SU-DHL-6 (cell line): ENCODE results near the gene SCGN.

Experiments used
- H2AFZ ChIP-seq: fragments of 200-600 bp; sonication (generic); 2 replicates; pipeline ENCODE4 v1.6.1; 2014; ENCODE audit warnings: low read depth, mild to moderate bottlenecking, moderate library complexity, mixed read lengths, antibody characterized with exemption, low read length; ENCODE audit not compliant: severe bottlenecking
- H3F3A ChIP-seq: fragments of 200-600 bp; shearing (Covaris generic); 2 replicates; pipeline ENCODE4 v1.6.0; 2016; ENCODE audit warnings: antibody characterized with exemption, mild to moderate bottlenecking; ENCODE audit not compliant: insufficient read depth
- H3K27ac ChIP-seq: fragments of 200-600 bp; sonication (generic); 2 replicates; pipeline ENCODE4 v1.5.1; 2016; ENCODE audit warnings: low read depth, mild to moderate bottlenecking, low read length, moderate library complexity, mixed read lengths
- H3K27me3 ChIP-seq: fragments of 200-600 bp; sonication (generic), shearing (Covaris generic); 2 replicates; pipeline ENCODE4 v1.6.0; 2014; ENCODE audit warnings: mild to moderate bottlenecking, low read length
- H3K36me3 ChIP-seq: fragments of 200-600 bp; sonication (generic); 2 replicates; pipeline ENCODE4 v1.6.1; 2014; ENCODE audit warnings: mild to moderate bottlenecking, low read length, mixed read lengths
- H3K4me2 ChIP-seq: fragments of 300-600, 200-600 bp; shearing (Covaris generic), sonication (generic); 2 replicates; pipeline ENCODE4 v1.6.0; 2014; ENCODE audit warnings: low read length, low read depth, mild to moderate bottlenecking; ENCODE audit not compliant: poor library complexity, severe bottlenecking
- H3K4me3 ChIP-seq: fragments of 200-600 bp; sonication (generic); 2 replicates; pipeline ENCODE4 v1.5.1; 2014; ENCODE audit warnings: antibody characterized with exemption, low read length, mild to moderate bottlenecking, mixed read lengths; ENCODE audit not compliant: insufficient read depth, poor library complexity, severe bottlenecking
- H3K79me2 ChIP-seq: fragments of 200-600 bp; sonication (generic); 2 replicates; pipeline ENCODE4 v1.6.1; 2014; ENCODE audit warnings: mild to moderate bottlenecking, low read length, moderate library complexity; ENCODE audit not compliant: insufficient read depth
- H3K9ac ChIP-seq: fragments of 200-600 bp; sonication (generic); 2 replicates; pipeline ENCODE4 v1.7.0; 2014; ENCODE audit warnings: mild to moderate bottlenecking, low read length
- H3K9me2 ChIP-seq: fragments of 200-600 bp; sonication (generic); replicated peaks from 2 replicates; pipeline ENCODE4 v1.6.1; 2014; ENCODE audit warnings: low read length; ENCODE audit not compliant: insufficient read depth
- H3K9me3 ChIP-seq: fragments of 200-600 bp; sonication (generic); 2 replicates; pipeline ENCODE4 v1.6.1; 2014; ENCODE audit warnings: low read length, mixed read lengths; ENCODE audit not compliant: insufficient read depth
- H4K20me1 ChIP-seq: fragments of 200-600 bp; sonication (generic); 2 replicates; pipeline ENCODE4 v1.6.1; 2014; ENCODE audit warnings: low read depth, mild to moderate bottlenecking, antibody characterized with exemption, low read length, moderate library complexity, mixed read lengths
- EZH2phosphoT487 ChIP-seq: fragments of 200-600 bp; sonication (generic), shearing (Covaris generic); conservative IDR thresholded peaks from 2 replicates; pipeline ENCODE4 v1.6.1; 2018; ENCODE audit warnings: mild to moderate bottlenecking, antibody characterized with exemption, low read length, moderate library complexity, mixed read lengths
- TF ChIP-seq, protein P1 (sequence below): fragments of 200-600 bp; sonication (generic); IDR thresholded peaks from one replicate; pipeline ENCODE4 v1.5.1; 2017; ENCODE audit warnings: antibody characterized with exemption, mild to moderate bottlenecking, low read length, moderate library complexity; ENCODE audit not compliant: insufficient read depth, poor library complexity, severe bottlenecking

The SCGN gene

DNA sequence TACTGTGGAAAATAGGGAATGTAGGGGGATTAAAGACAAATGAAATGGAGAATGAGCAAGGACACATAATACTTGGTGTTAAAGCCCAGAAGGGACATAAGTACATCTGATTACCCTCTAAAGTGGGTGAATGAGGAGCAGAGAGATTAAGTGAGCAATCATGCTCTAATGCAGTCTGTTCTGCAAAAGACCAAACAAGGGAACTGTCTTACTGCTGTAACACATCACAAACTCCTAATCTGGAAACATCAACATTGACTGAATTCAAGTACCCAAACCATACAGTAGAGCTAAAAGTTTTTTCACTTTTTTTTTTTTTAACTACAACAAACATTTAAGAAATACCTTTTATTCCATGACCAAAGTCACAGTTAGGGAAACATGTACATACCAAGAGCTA is 83.2 kb downstream of the SCGN start:
- no peaks in the 10 kb centered on the region for H3K9me2 ChIP-seq
- peaks cover 20% of the 10 kb centered on the region; the same call in 1 of the 2 replicates for H3K9me3 ChIP-seq
- no peaks in the 10 kb centered on the region for H4K20me1 ChIP-seq
- H3K79me2 ChIP-seq: no peaks in the 10 kb centered on the region
- no peak overlapping the region for H3K9ac ChIP-seq
- H2AFZ ChIP-seq: no peak overlapping the region
- H3K4me3 ChIP-seq: no peak overlapping the region
- H3F3A ChIP-seq: no peaks in the 10 kb centered on the region
- TF ChIP-seq EZH2phosphoT487: no peak
- TF ChIP-seq, protein P1, sequence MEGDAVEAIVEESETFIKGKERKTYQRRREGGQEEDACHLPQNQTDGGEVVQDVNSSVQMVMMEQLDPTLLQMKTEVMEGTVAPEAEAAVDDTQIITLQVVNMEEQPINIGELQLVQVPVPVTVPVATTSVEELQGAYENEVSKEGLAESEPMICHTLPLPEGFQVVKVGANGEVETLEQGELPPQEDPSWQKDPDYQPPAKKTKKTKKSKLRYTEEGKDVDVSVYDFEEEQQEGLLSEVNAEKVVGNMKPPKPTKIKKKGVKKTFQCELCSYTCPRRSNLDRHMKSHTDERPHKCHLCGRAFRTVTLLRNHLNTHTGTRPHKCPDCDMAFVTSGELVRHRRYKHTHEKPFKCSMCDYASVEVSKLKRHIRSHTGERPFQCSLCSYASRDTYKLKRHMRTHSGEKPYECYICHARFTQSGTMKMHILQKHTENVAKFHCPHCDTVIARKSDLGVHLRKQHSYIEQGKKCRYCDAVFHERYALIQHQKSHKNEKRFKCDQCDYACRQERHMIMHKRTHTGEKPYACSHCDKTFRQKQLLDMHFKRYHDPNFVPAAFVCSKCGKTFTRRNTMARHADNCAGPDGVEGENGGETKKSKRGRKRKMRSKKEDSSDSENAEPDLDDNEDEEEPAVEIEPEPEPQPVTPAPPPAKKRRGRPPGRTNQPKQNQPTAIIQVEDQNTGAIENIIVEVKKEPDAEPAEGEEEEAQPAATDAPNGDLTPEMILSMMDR: no peak
- H3K27me3 ChIP-seq: 0 out of 2 replicates have a peak, but pooled peaks cover 3% of the 10 kb centered on the region
- H3K27ac ChIP-seq: no peak overlapping the region
- no peak overlapping the region for H3K4me2 ChIP-seq
- peaks cover 16% of the 10 kb centered on the region for H3K36me3 ChIP-seq

DNA sequence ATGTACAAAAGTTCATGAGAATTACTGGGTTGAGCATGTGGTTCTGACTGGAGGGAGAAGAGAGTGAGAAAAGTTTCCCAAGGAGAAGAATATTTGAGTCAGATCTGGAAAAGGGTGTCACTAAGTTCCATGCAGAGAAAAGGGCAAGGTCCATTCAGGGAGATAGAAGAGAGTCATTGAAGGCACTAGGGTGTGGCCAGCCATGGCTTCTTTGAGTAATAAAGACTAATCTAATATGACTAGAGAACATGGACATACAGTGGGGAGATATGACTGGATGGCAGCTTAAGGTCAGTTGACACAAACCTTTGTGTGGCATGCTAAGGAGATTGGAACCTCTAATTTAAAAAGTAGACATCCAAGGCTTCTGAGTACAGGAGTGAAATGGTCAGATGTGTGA is 91.9 kb downstream of the SCGN start:
- Histone ChIP-seq H3K79me2 (no peaks in the 10 kb centered on the region), H3F3A (no peaks in the 10 kb centered on the region), H3K4me3 (no peak overlapping the region), H4K20me1 (no peaks in the 10 kb centered on the region), H3K27me3 (no peaks in the 10 kb centered on the region), H3K9ac (no peak overlapping the region), H3K9me3 (0 out of 2 replicates have a peak, but pooled peaks cover 7% of the 10 kb centered on the region), H3K27ac (no peak overlapping the region), H2AFZ (no peak overlapping the region), H3K4me2 (no peak overlapping the region), H3K9me2 (no peaks in the 10 kb centered on the region), H3K36me3 (no peaks in the 10 kb centered on the region)
- no peak for TF ChIP-seq EZH2phosphoT487
- TF ChIP-seq, protein P1: no peak

DNA sequence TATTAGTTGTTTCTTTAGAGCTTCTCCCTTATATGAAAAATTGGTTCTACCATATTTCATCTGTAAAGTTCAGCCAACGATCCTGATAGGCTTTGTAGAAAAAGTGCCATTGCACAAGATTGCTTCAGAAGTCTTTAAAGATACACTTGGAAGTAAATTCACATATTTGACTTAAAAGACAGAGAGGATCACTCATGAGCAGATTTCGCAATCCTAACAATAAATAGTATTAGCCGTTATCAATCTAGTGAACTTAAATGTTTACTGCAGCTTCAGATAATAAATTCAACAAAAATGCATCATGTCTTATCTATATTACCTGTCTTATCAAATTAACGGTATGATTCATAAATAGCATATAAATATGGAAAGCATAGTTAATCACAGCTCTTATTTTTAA is 93.8 kb downstream of the SCGN start:
- no peaks in the 10 kb centered on the region for H3K36me3 ChIP-seq
- no peak overlapping the region for H3K9ac ChIP-seq
- H3K4me3 ChIP-seq: no peak overlapping the region
- TF ChIP-seq EZH2phosphoT487: no peak
- TF ChIP-seq, protein P1: no peak
- no peaks in the 10 kb centered on the region for H3K9me2 ChIP-seq
- H3K27me3 ChIP-seq: no peaks in the 10 kb centered on the region
- no peak overlapping the region for H3K27ac ChIP-seq
- no peaks in the 10 kb centered on the region for H4K20me1 ChIP-seq
- H3K4me2 ChIP-seq: no peak overlapping the region
- no peaks in the 10 kb centered on the region for H3K79me2 ChIP-seq
- H2AFZ ChIP-seq: no peak overlapping the region
- no peaks in the 10 kb centered on the region for H3F3A ChIP-seq
- 0 out of 2 replicates have a peak, but pooled peaks cover 7% of the 10 kb centered on the region for H3K9me3 ChIP-seq
